ENCODE measurements around the gene KRT83.

KRT83 gene

GRCh38 chr12:52320784-52321400, at the start of gene KRT83:
KRT83 (minus strand) TSS chr12:52321398; CDS start chr12:52321335, 63 bp downstream.
- DNase-seq = no peak

GRCh38 chr12:52369809-52370208, 48.6 kb upstream of the KRT83 start:
- DNase-seq = no peak

GRCh38 chr12:52369211-52369610, 48.0 kb upstream of the KRT83 start:
- DNase-seq = no peak

- DNase-seq = no peak
Observed at GRCh38 chr12:52368508-52368907, 47.3 kb upstream of the KRT83 start.

GRCh38 chr12:52367876-52368275, 46.7 kb upstream of the KRT83 start:
- no peak for DNase-seq

- no peak for DNase-seq
Observed at GRCh38 chr12:52366738-52367485, 45.7 kb upstream of the KRT83 start, which contains the start of gene KRT85. KRT85 (minus strand) TSS chr12:52367481; CDS start chr12:52367405, 76 bp downstream.

GRCh38 chr12:52364901-52365489, 43.8 kb upstream of the KRT83 start:
- no peak for DNase-seq

- DNase-seq = no peak
Observed at GRCh38 chr12:52364061-52364460, 42.9 kb upstream of the KRT83 start.

GRCh38 chr12:52363111-52363679, 42.0 kb upstream of the KRT83 start:
- DNase-seq = no peak

GRCh38 chr12:52362118-52362726, 41.0 kb upstream of the KRT83 start:
- DNase-seq = no peak

GRCh38 chr12:52361553-52361952, 40.4 kb upstream of the KRT83 start:
- DNase-seq = no peak

GRCh38 chr12:52360663-52361271, 39.6 kb upstream of the KRT83 start:
- no peak for DNase-seq

- no peak for DNase-seq
Observed at GRCh38 chr12:52360106-52360662, 39.0 kb upstream of the KRT83 start.

GRCh38 chr12:52359621-52360061, 38.4 kb upstream of the KRT83 start:
- no peak for DNase-seq

GRCh38 chr12:52358575-52359350, 37.6 kb upstream of the KRT83 start:
- peak in 3 of 6 experiments; percentile 21 to 48 (median 24) for DNase-seq

- DNase-seq = no peak
Observed at GRCh38 chr12:52356762-52357580, 35.8 kb upstream of the KRT83 start.

GRCh38 chr12:52356031-52356761, 35.0 kb upstream of the KRT83 start:
- DNase-seq = no peak

GRCh38 chr12:52355176-52355575, 34.0 kb upstream of the KRT83 start:
- DNase-seq = no peak

- no peak for DNase-seq
Observed at GRCh38 chr12:52354200-52354599, 33.0 kb upstream of the KRT83 start.

GRCh38 chr12:52353766-52354165, 32.6 kb upstream of the KRT83 start:
- DNase-seq = no peak

Measured in stimulated activated naive CD4-positive, alpha-beta T cell (primary cell).